HG02852 (cell line): ENCODE measurements around the gene KTN1.

ENCODE experiments used
- ATAC-seq: cut with Tn5 transposase; IDR thresholded peaks from one replicate; pipeline ENCODE4 v1.9.1; 2021; ENCODE audit warnings: mild to moderate bottlenecking, moderate library complexity; ENCODE audit not compliant: unreplicated experiment

KTN1 gene

GRCh38 chr14:55706893-55707292 is 126.9 kb downstream of the KTN1 start:
- no peak for ATAC-seq

- no peak for ATAC-seq
These were observed 127.4 kb downstream of the KTN1 start for GRCh38 chr14:55707365-55707804.

- no peak for ATAC-seq
These were observed 130.6 kb downstream of the KTN1 start for GRCh38 chr14:55710506-55711041.

- ATAC-seq, result no peak
These were observed 131.3 kb downstream of the KTN1 start for GRCh38 chr14:55711175-55711811.

GRCh38 chr14:55712491-55712890 is 132.5 kb downstream of the KTN1 start:
- ATAC-seq, result no peak

- no peak for ATAC-seq
These were observed 133.5 kb downstream of the KTN1 start for GRCh38 chr14:55713486-55713885.

GRCh38 chr14:55715889-55716288 is 135.9 kb downstream of the KTN1 start:
- ATAC-seq, result peak; percentile 97

GRCh38 chr14:55717621-55718020 is 137.6 kb downstream of the KTN1 start:
- no peak for ATAC-seq

GRCh38 chr14:55718551-55718950 is 138.5 kb downstream of the KTN1 start:
- no peak for ATAC-seq

- ATAC-seq, result no peak
These were observed 140.8 kb downstream of the KTN1 start for GRCh38 chr14:55720796-55721195.

GRCh38 chr14:55721353-55721752 is 141.3 kb downstream of the KTN1 start:
- ATAC-seq, result no peak

- no peak for ATAC-seq
These were observed 142.0 kb downstream of the KTN1 start for GRCh38 chr14:55722054-55722453.

GRCh38 chr14:55724736-55725135 is 144.7 kb downstream of the KTN1 start:
- ATAC-seq, result peak; percentile 66

- no peak for ATAC-seq
These were observed 150.7 kb downstream of the KTN1 start for GRCh38 chr14:55730592-55731310.

- no peak for ATAC-seq
These were observed 151.4 kb downstream of the KTN1 start for GRCh38 chr14:55731311-55731872.

GRCh38 chr14:55731881-55732498 is 152.0 kb downstream of the KTN1 start:
- no peak for ATAC-seq

- no peak for ATAC-seq
These were observed 153.6 kb downstream of the KTN1 start for GRCh38 chr14:55733599-55733998.
